Stomach (tissue), 9 donors: ENCODE results near the gene CBLC. TPM values are rescaled to one million over a fixed set of nuclear protein-coding genes. Genes with fewer than 3 reads are reported as not detected.

ENCODE experiments used
- DNase-seq, 2 donors: peaks; one replicate each; pipeline versions ENCODE4 v3.0.0 to v3.0.0-alpha.2; 2013 to 2019
- H3K27ac ChIP-seq, 5 donors: fragments of 200-600 bp in 4 of 5; sonication (generic) in 4 of 5; one replicate each; pipeline ENCODE4 v1.5.1; 2013 to 2019; ENCODE audit warnings: mild to moderate bottlenecking in 1 of 5, moderate library complexity in 1 of 5
- H3K27me3 ChIP-seq, 3 donors: fragments of 200-600 bp; sonication (generic); one replicate each; pipeline ENCODE4 v1.5.1; 2017 to 2019; ENCODE audit warnings: mixed run types in 1 of 3
- H3K36me3 ChIP-seq, 4 donors: fragments of 200-600 bp; sonication (generic); 1 replicate in 3 of 4; 2 replicates in 1 of 4; pipeline ENCODE4 v1.5.1; 2016 to 2019
- H3K4me1 ChIP-seq, 4 donors: fragments of 200-600 bp; sonication (generic); one replicate each; pipeline ENCODE4 v1.5.1; 2016 to 2019
- H3K4me3 ChIP-seq, 4 donors: fragments of 200-600 bp; sonication (generic) in 3 of 4; one replicate each; pipeline ENCODE4 v1.5.1; 2016 to 2019; ENCODE audit warnings: mild to moderate bottlenecking in 1 of 4
- H3K9me3 ChIP-seq, 4 donors: fragments of 200-600 bp; sonication (generic); one replicate each; pipeline ENCODE4 v1.5.1; 2016 to 2019
- CTCF ChIP-seq, 7 experiments: fragments of 450-650 bp in 4 of 7; fragments of 200-600 bp in 3 of 7; sonication (generic) in 3 of 7; IDR thresholded peaks; one replicate each; pipeline ENCODE4 v1.5.1; 2016 to 2019; ENCODE audit warnings: antibody characterized with exemption in 7 of 7, control low read depth in 2 of 7, mild to moderate bottlenecking in 1 of 7
- EP300 ChIP-seq: sonication (generic); formaldehyde crosslinking; IDR thresholded peaks from one replicate; pipeline ENCODE4 v1.6.1; 2017; ENCODE audit warnings: antibody characterized with exemption
- POLR2A ChIP-seq, 4 donors: fragments of 450-650 bp; IDR thresholded peaks; one replicate each; pipeline ENCODE4 v1.6.1; 2016; ENCODE audit warnings: antibody characterized with exemption in 4 of 4, control low read depth in 2 of 4, mild to moderate bottlenecking in 1 of 4, moderate library complexity in 1 of 4
- POLR2AphosphoS5 ChIP-seq, 3 donors: sonication (generic); formaldehyde crosslinking; IDR thresholded peaks; one replicate each; pipeline ENCODE4 v1.6.1; 2016; ENCODE audit warnings: antibody characterized with exemption in 3 of 3
- WGBS, 5 donors: extraction: QIAGEN DNeasy Blood & Tissue Kit in 3 of 5; methylation state at CpG; one replicate each; pipeline versions ENCODE4 v1.1.5 to v1.1.7; 2013 to 2018; 5-methylcytosine and 5-hydroxymethylcytosine counted together
- intact Hi-C: fragments of 100-400 bp; cut with DNase I; formaldehyde crosslinking; loops from one replicate; pipeline ENCODE4 v1.15.1; 2023; ENCODE audit warnings: low total_unique reads
- polyA plus RNA-seq, 3 donors: library from polyadenylated mRNA; stranded (reverse); fragments of 200-250 nt; gene quantifications; one replicate each; pipeline ENCODE4 v1.2.3, GENCODE V29; 2013
- total RNA-seq, 5 donors: library from RNA; depleted of rRNA; stranded (reverse); fragments of >200 nt; gene quantifications; one replicate each; pipeline versions ENCODE4 v1.1.0 to v1.2.3, GENCODE V29; 2014 to 2016
- donor health status: healthy with polysubstance abuse.
- donor health status: Bipolar disorder and iron deficiency.
- donor health status: healthy.

CBLC gene
- total and polyA plus RNA-seq, 8 donors, result 13.2 to 178 (median 42.8) TPM

- no peaks in the 10 kb centered on the region for H3K36me3 ChIP-seq
- no peaks in the 10 kb centered on the region for H3K9me3 ChIP-seq
- DNase-seq, result peak in 1 of 2 donors; percentile 55
- WGBS, 5 donors, result 38 to 46% (median 43%) methylated on average over 6 of the region's 6 CpGs
- H3K27me3 ChIP-seq, result no peaks in the 10 kb centered on the region
- H3K27ac ChIP-seq, result peak overlapping the region; percentile 87 to 99 (median 96)
- peaks cover 64 to 97% (median 77%) of the 10 kb centered on the region in 4 donors for H3K4me1 ChIP-seq
- intact Hi-C loops, result no loop called here
- no peak overlapping the region for H3K4me3 ChIP-seq
- TF ChIP-seq CTCF (IDR thresholded peaks at IDR 0.05) (no peak), EP300 (no peak), POLR2AphosphoS5 (IDR thresholded peaks at IDR 0.05) (no peak), POLR2A (IDR thresholded peaks at IDR 0.05) (no peak)
Measured at GRCh38 chr19:44741258-44741731, 36.4 kb upstream of the CBLC start.

GRCh38 chr19:44741841-44742329, 35.8 kb upstream of the CBLC start:
- H3K4me3 ChIP-seq, result no peak overlapping the region
- peak; percentile 98 for DNase-seq
- peak overlapping the region; percentile 87 to 99 (median 96) for H3K27ac ChIP-seq
- H3K4me1 ChIP-seq, result peaks cover 70 to 97% (median 82%) of the 10 kb centered on the region in 4 donors
- H3K9me3 ChIP-seq, result no peaks in the 10 kb centered on the region
- TF ChIP-seq POLR2AphosphoS5 (IDR thresholded peaks at IDR 0.05), result peak; percentile 96 to 99 (median 98)
- TF ChIP-seq CTCF (IDR thresholded peaks at IDR 0.05), result no peak
- peak; percentile 90 for TF ChIP-seq EP300
- H3K36me3 ChIP-seq, result no peaks in the 10 kb centered on the region
- WGBS, 5 donors, result 2 to 11% (median 4%) methylated on average over 6 to 13 of the region's 13 CpGs
- no peaks in the 10 kb centered on the region for H3K27me3 ChIP-seq
- intact Hi-C loops, result no loop called here

GRCh38 chr19:44742330-44743061, 35.2 kb upstream of the CBLC start:
- intact Hi-C loops, result no loop called here
- 39 to 50% (median 43%) methylated on average over 20 of the region's 20 CpGs for WGBS, 5 donors
- H3K4me1 ChIP-seq, result peaks cover 74 to 98% (median 86%) of the 10 kb centered on the region in 4 donors
- H3K9me3 ChIP-seq, result no peaks in the 10 kb centered on the region
- no peaks in the 10 kb centered on the region for H3K27me3 ChIP-seq
- no peak for DNase-seq
- H3K4me3 ChIP-seq, result no peak overlapping the region
- no peaks in the 10 kb centered on the region for H3K36me3 ChIP-seq
- H3K27ac ChIP-seq, result peak overlapping the region; percentile 87 to 99 (median 96)
- TF ChIP-seq POLR2AphosphoS5 (IDR thresholded peaks at IDR 0.05), result no peak
- TF ChIP-seq EP300, result no peak
- no peak for TF ChIP-seq CTCF (IDR thresholded peaks at IDR 0.05)
- TF ChIP-seq POLR2A (IDR thresholded peaks at IDR 0.05), result no peak

- TF ChIP-seq POLR2A (IDR thresholded peaks at IDR 0.05) (no peak), EP300 (no peak), POLR2AphosphoS5 (IDR thresholded peaks at IDR 0.05) (no peak), CTCF (IDR thresholded peaks at IDR 0.05) (no peak)
- Histone ChIP-seq H3K36me3 (peaks cover 0 to 2% (median 0%) of the 10 kb centered on the region in 4 donors), H3K9me3 (no peaks in the 10 kb centered on the region), H3K4me3 (peak overlapping the region in 1 of 4 donors; percentile 9), H3K27ac (peak overlapping the region; percentile 77 to 99 (median 96)), H3K27me3 (no peaks in the 10 kb centered on the region), H3K4me1 (peaks cover 77 to 88% (median 78%) of the 10 kb centered on the region in 4 donors)
- DNase-seq, result no peak
- WGBS, 5 donors, result 42 to 62% (median 49%) methylated on average over 3 of the region's 3 CpGs
- intact Hi-C loops, result no loop called here
Measured at GRCh38 chr19:44744871-44745332, 32.8 kb upstream of the CBLC start.
